H7 (cell line): ENCODE results near the gene OR10A7. TPM values are rescaled to one million over a fixed set of nuclear protein-coding genes. Genes with fewer than 3 reads are reported as not detected.

Experiments
- total RNA-seq: library from RNA; depleted of rRNA; stranded (reverse); fragments of >200 nt; shearing (Covaris generic); gene quantifications from 2 replicates; pipeline ENCODE4 v1.2.3, GENCODE V29; 2014; rRNA removed

OR10A7 gene
- total RNA-seq, 1 experiment from 2014 or later: not detected

Other genes starting within 250 kb of the OR10A7 start
- gene TESPA1, start 236.3 kb upstream of the OR10A7 start, total RNA-seq: not detected in 2 replicates
- gene NEUROD4, start 201.1 kb upstream of the OR10A7 start, total RNA-seq: not detected in 2 replicates
- gene OR9K2, start 94.6 kb upstream of the OR10A7 start, total RNA-seq: not detected in 2 replicates
- gene OR6C74, start 23.6 kb downstream of the OR10A7 start, total RNA-seq: not detected in 2 replicates
- not detected in 2 replicates for gene OR6C6, start 75.5 kb downstream of the OR10A7 start, total RNA-seq
- not detected in 2 replicates for gene OR6C1, start 93.3 kb downstream of the OR10A7 start, total RNA-seq
- not detected in 2 replicates for gene OR6C3, start 109.7 kb downstream of the OR10A7 start, total RNA-seq
- gene OR6C75, start 141.9 kb downstream of the OR10A7 start, total RNA-seq: not detected in 2 replicates
- gene OR6C65, start 179.5 kb downstream of the OR10A7 start, total RNA-seq: not detected in 2 replicates
- gene OR6C76, start 205.2 kb downstream of the OR10A7 start, total RNA-seq: not detected in 2 replicates
- not detected in 2 replicates for gene OR6C2, start 223.1 kb downstream of the OR10A7 start, total RNA-seq
- gene OR6C70, start 249.1 kb downstream of the OR10A7 start, total RNA-seq: not detected in 2 replicates